A673 (cell line): Measurements from ENCODE around the gene MGA.

ENCODE experiments used
- CTCF ChIP-seq: fragments of 300-800, 200-600 bp; sonication (generic); conservative IDR thresholded peaks from 2 replicates; pipeline ENCODE4 v1.5.1; 2017; ENCODE audit warnings: low read depth, mild to moderate bottlenecking, antibody characterized with exemption, low read length, moderate library complexity, mixed read lengths
- EZH2 ChIP-seq: fragments of 200-600 bp; sonication (generic); IDR thresholded peaks from 2 replicates; pipeline ENCODE4 v1.6.1; 2017; ENCODE audit warnings: borderline replicate concordance, low read depth, mild to moderate bottlenecking, mixed read lengths, antibody characterized with exemption, low read length; ENCODE audit not compliant: poor library complexity, severe bottlenecking

GRCh38 chr15:41735046-41735445 lies 74.8 kb downstream of the MGA start:
- TF ChIP-seq CTCF (no peak), EZH2 (no peak)
